Measurements from ENCODE around the gene FNDC5.

FNDC5 gene

DNA sequence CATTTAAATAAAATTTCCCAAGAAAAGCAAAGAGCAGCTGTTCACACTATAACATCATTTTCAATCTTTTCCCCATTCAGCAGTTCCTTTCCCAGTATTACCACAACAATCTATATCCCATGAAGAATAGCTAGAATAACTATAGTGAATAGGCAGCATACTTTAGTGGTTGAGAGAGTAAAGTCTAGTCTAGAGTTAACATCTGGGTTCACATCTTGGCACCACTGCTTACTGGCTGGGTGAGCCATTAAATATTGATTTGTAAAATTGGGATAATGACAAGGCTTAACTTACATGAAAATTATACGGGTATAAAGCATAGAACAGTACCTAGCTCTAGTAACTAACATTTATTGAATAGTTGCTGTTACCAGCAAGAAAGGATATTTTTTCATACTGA, 38.8 kb downstream of the FNDC5 start (continued):
- TF ChIP-seq TCF4 (CRISPR knock-in tag; IDR thresholded peaks at IDR 0.05; ENCODE audit: borderline replicate concordance) (no peak), GLIS3 (CRISPR knock-in tag; IDR thresholded peaks at IDR 0.05) (no peak), ESRRG (CRISPR knock-in tag; IDR thresholded peaks at IDR 0.05) (no peak), ZNF70 (CRISPR knock-in tag; IDR thresholded peaks at IDR 0.05) (no peak), ZC3H10 (CRISPR knock-in tag; IDR thresholded peaks at IDR 0.05) (no peak)

DNA sequence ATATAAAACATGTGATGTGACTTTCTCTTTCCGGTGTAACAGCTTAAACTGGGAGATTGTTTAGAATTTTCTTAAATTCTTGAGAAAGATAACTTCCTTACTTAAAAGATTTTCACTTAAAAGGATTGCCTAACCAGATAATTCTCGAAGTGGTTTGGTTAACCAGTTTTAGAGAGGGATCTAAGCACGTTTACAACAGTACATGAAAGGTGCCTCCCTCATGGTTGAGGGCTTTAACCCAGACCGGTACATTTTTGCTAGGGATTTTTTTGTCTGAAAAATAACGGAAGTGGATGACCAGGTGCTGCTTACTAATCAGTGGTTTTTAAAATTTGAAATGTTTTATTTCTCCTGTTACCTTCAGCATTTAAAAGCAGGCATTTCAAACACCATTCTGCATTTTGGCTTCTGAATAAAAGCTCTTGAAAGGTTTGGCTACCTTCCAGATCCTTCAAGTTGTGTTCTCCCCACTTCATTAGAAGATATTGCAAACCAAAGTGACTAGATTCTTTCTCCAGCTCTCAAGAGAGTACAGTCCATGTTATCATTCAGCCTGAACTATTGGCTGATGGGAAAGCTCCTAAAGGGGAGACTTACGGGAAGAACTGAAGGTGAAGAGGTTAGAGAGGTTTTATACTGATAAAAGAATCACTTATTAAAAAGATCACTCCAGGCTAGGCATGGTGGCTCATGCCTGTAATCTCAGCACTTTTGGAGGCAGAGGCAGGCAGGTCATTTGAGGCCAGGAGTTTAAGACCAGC, 40.4 kb downstream of the FNDC5 start:
- ATAC-seq, result no peak
- TF ChIP-seq ZC3H10 (CRISPR knock-in tag; IDR thresholded peaks at IDR 0.05) (no peak), ZFP3 (CRISPR knock-in tag; IDR thresholded peaks at IDR 0.05) (no peak), ISL1 (CRISPR knock-in tag; IDR thresholded peaks at IDR 0.05) (no peak), ZFP30 (CRISPR knock-in tag; IDR thresholded peaks at IDR 0.05) (no peak), SNAI2 (CRISPR knock-in tag; IDR thresholded peaks at IDR 0.05) (no peak), ZNF70 (CRISPR knock-in tag; IDR thresholded peaks at IDR 0.05) (no peak), ZNF565 (CRISPR knock-in tag; conservative IDR thresholded peaks at IDR 0.05; ENCODE audit: low read depth) (no peak), GLIS3 (CRISPR knock-in tag; IDR thresholded peaks at IDR 0.05) (no peak), OSR1 (CRISPR knock-in tag; IDR thresholded peaks at IDR 0.05) (no peak), PPARA (CRISPR knock-in tag; IDR thresholded peaks at IDR 0.05; ENCODE audit: borderline replicate concordance) (no peak), CSDC2 (CRISPR knock-in tag; IDR thresholded peaks at IDR 0.05) (no peak), ZNF8 (CRISPR knock-in tag; IDR thresholded peaks at IDR 0.05) (no peak)
- TF ChIP-seq, protein P1, sequence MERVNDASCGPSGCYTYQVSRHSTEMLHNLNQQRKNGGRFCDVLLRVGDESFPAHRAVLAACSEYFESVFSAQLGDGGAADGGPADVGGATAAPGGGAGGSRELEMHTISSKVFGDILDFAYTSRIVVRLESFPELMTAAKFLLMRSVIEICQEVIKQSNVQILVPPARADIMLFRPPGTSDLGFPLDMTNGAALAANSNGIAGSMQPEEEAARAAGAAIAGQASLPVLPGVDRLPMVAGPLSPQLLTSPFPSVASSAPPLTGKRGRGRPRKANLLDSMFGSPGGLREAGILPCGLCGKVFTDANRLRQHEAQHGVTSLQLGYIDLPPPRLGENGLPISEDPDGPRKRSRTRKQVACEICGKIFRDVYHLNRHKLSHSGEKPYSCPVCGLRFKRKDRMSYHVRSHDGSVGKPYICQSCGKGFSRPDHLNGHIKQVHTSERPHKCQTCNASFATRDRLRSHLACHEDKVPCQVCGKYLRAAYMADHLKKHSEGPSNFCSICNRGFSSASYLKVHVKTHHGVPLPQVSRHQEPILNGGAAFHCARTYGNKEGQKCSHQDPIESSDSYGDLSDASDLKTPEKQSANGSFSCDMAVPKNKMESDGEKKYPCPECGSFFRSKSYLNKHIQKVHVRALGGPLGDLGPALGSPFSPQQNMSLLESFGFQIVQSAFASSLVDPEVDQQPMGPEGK (CRISPR knock-in tag; IDR thresholded peaks at IDR 0.05; ENCODE audit: borderline replicate concordance), result no peak
- TF ChIP-seq, protein P2, sequence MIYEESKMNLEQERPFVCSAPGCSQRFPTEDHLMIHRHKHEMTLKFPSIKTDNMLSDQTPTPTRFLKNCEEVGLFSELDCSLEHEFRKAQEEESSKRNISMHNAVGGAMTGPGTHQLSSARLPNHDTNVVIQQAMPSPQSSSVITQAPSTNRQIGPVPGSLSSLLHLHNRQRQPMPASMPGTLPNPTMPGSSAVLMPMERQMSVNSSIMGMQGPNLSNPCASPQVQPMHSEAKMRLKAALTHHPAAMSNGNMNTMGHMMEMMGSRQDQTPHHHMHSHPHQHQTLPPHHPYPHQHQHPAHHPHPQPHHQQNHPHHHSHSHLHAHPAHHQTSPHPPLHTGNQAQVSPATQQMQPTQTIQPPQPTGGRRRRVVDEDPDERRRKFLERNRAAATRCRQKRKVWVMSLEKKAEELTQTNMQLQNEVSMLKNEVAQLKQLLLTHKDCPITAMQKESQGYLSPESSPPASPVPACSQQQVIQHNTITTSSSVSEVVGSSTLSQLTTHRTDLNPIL (CRISPR knock-in tag; IDR thresholded peaks at IDR 0.05; ENCODE audit: low read depth), result no peak
- TF ChIP-seq, protein P3, sequence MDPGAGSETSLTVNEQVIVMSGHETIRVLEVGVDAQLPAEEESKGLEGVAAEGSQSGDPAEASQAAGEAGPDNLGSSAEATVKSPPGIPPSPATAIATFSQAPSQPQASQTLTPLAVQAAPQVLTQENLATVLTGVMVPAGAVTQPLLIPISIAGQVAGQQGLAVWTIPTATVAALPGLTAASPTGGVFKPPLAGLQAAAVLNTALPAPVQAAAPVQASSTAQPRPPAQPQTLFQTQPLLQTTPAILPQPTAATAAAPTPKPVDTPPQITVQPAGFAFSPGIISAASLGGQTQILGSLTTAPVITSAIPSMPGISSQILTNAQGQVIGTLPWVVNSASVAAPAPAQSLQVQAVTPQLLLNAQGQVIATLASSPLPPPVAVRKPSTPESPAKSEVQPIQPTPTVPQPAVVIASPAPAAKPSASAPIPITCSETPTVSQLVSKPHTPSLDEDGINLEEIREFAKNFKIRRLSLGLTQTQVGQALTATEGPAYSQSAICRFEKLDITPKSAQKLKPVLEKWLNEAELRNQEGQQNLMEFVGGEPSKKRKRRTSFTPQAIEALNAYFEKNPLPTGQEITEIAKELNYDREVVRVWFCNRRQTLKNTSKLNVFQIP (CRISPR knock-in tag; IDR thresholded peaks at IDR 0.05; ENCODE audit: borderline replicate concordance, low read depth), result no peak
- TF ChIP-seq, protein P4, sequence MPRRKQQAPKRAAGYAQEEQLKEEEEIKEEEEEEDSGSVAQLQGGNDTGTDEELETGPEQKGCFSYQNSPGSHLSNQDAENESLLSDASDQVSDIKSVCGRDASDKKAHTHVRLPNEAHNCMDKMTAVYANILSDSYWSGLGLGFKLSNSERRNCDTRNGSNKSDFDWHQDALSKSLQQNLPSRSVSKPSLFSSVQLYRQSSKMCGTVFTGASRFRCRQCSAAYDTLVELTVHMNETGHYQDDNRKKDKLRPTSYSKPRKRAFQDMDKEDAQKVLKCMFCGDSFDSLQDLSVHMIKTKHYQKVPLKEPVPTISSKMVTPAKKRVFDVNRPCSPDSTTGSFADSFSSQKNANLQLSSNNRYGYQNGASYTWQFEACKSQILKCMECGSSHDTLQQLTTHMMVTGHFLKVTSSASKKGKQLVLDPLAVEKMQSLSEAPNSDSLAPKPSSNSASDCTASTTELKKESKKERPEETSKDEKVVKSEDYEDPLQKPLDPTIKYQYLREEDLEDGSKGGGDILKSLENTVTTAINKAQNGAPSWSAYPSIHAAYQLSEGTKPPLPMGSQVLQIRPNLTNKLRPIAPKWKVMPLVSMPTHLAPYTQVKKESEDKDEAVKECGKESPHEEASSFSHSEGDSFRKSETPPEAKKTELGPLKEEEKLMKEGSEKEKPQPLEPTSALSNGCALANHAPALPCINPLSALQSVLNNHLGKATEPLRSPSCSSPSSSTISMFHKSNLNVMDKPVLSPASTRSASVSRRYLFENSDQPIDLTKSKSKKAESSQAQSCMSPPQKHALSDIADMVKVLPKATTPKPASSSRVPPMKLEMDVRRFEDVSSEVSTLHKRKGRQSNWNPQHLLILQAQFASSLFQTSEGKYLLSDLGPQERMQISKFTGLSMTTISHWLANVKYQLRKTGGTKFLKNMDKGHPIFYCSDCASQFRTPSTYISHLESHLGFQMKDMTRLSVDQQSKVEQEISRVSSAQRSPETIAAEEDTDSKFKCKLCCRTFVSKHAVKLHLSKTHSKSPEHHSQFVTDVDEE (CRISPR knock-in tag; IDR thresholded peaks at IDR 0.05), result no peak
- TF ChIP-seq, protein P5, sequence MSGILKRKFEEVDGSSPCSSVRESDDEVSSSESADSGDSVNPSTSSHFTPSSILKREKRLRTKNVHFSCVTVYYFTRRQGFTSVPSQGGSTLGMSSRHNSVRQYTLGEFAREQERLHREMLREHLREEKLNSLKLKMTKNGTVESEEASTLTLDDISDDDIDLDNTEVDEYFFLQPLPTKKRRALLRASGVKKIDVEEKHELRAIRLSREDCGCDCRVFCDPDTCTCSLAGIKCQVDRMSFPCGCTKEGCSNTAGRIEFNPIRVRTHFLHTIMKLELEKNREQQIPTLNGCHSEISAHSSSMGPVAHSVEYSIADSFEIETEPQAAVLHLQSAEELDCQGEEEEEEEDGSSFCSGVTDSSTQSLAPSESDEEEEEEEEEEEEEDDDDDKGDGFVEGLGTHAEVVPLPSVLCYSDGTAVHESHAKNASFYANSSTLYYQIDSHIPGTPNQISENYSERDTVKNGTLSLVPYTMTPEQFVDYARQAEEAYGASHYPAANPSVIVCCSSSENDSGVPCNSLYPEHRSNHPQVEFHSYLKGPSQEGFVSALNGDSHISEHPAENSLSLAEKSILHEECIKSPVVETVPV (CRISPR knock-in tag; IDR thresholded peaks at IDR 0.05), result no peak

DNA sequence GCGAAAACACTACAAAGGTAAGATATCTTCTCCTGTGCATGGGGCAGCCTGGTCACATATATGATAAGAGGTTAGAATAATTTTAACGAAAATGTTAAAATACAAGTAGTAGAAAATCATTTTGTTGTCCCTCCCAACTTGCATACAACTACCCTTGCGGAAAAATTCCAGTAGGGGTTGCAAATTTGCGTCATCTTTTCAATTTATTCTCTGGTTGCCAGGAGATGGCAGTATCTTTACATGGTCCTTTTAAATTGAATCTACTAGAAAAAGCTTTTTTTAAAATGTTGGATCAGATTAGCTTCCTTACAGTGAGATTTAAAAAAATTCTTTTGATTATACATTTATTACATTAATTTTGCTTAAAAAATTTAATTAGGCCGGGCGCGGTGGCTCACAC, 42.4 kb downstream of the FNDC5 start:
- TF ChIP-seq SNAI2 (CRISPR knock-in tag; IDR thresholded peaks at IDR 0.05) (no peak), ARNTL (CRISPR knock-in tag; IDR thresholded peaks at IDR 0.05; ENCODE audit: borderline replicate concordance, low read depth) (no peak), OSR1 (CRISPR knock-in tag; IDR thresholded peaks at IDR 0.05) (no peak), ZNF8 (CRISPR knock-in tag; IDR thresholded peaks at IDR 0.05) (no peak)
- TF ChIP-seq, protein P5 (CRISPR knock-in tag; IDR thresholded peaks at IDR 0.05), result no peak
- TF ChIP-seq, protein P4 (CRISPR knock-in tag; IDR thresholded peaks at IDR 0.05), result no peak
- ATAC-seq, result no peak
